Ovary (tissue), 3 donors: ENCODE data around the gene RABL2B.

Source experiments
- CTCF ChIP-seq, 3 donors: fragments of 450-650 bp in 2 of 3; fragments of 200-600 bp in 1 of 3; IDR thresholded peaks; one replicate each; pipeline versions ENCODE4 v1.5.1 to v1.8.0; 2016 to 2022; ENCODE audit warnings: antibody characterized with exemption in 3 of 3, mild to moderate bottlenecking in 1 of 3
- POLR2A ChIP-seq: fragments of 450-650 bp; IDR thresholded peaks from one replicate; pipeline ENCODE4 v1.6.1; 2017; ENCODE audit warnings: antibody characterized with exemption, mild to moderate bottlenecking, moderate library complexity
- donor health status: DM: no; HTN: no; CAD: no.

GRCh38 chr22:50734343-50734771, 49.1 kb downstream of the RABL2B start:
- TF ChIP-seq CTCF (IDR thresholded peaks at IDR 0.05) = no peak
- no peak for TF ChIP-seq POLR2A
